MM.1S (cell line): ENCODE results near the gene MYO1F.

Source experiments
- DNase-seq: peaks from one replicate; pipeline ENCODE4 v3.0.0-alpha.2; 2015
- H2AFZ ChIP-seq: fragments of 300-600 bp; sonication (generic); 2 replicates; pipeline ENCODE4 v1.6.0; 2016; ENCODE audit warnings: antibody characterized with exemption, low read length
- H3F3A ChIP-seq: fragments of 300-600 bp; sonication (generic); 2 replicates; pipeline ENCODE4 v1.6.1; 2016; ENCODE audit warnings: mild to moderate bottlenecking, antibody characterized with exemption, low read length, moderate library complexity, mixed read lengths; ENCODE audit not compliant: insufficient read depth
- H3K27ac ChIP-seq: fragments of 300-600 bp; sonication (generic); 2 replicates; pipeline ENCODE4 v1.5.1; 2016; ENCODE audit warnings: mild to moderate bottlenecking, low read length
- H3K27me3 ChIP-seq: fragments of 300-600 bp; sonication (generic); replicated peaks from 2 replicates; pipeline ENCODE4 v1.6.0; 2016; ENCODE audit warnings: low read length; ENCODE audit not compliant: insufficient read depth
- H3K36me3 ChIP-seq: fragments of 300-600 bp; sonication (generic); replicated peaks from 2 replicates; pipeline ENCODE4 v1.6.1; 2016; ENCODE audit warnings: mild to moderate bottlenecking, low read length, mixed read lengths; ENCODE audit not compliant: insufficient read depth
- H3K4me1 ChIP-seq: fragments of 300-600 bp; sonication (generic); 2 replicates; pipeline ENCODE4 v1.6.1; 2016; ENCODE audit warnings: low read length, mixed read lengths
- H3K4me2 ChIP-seq: fragments of 300-600 bp; sonication (generic); 2 replicates; pipeline ENCODE4 v1.6.0; 2016; ENCODE audit warnings: low read depth, low read length
- H3K4me3 ChIP-seq: fragments of 300-600 bp; sonication (generic); 2 replicates; pipeline ENCODE4 v1.5.1; 2016; ENCODE audit warnings: low read length, mixed read lengths
- H3K79me2 ChIP-seq: fragments of 300-600 bp; sonication (generic); 2 replicates; pipeline ENCODE4 v1.6.1; 2016; ENCODE audit warnings: mixed run types, low read length, mixed read lengths
- H3K9ac ChIP-seq: fragments of 300-600 bp; sonication (generic); 2 replicates; pipeline ENCODE4 v1.6.1; 2016; ENCODE audit warnings: low read length, mixed read lengths
- H3K9me2 ChIP-seq: fragments of 300-600 bp; sonication (generic); replicated peaks from 2 replicates; pipeline ENCODE4 v1.6.1; 2016; ENCODE audit warnings: mild to moderate bottlenecking, low read length, mixed read lengths; ENCODE audit not compliant: insufficient read depth
- H3K9me3 ChIP-seq: fragments of 300-600 bp; sonication (generic); replicated peaks from 2 replicates; pipeline ENCODE4 v1.6.1; 2016; ENCODE audit warnings: mild to moderate bottlenecking, low read length, mixed read lengths; ENCODE audit not compliant: insufficient read depth
- H4K20me1 ChIP-seq: fragments of 300-600 bp; sonication (generic); 2 replicates; pipeline ENCODE4 v1.6.1; 2016; ENCODE audit warnings: mild to moderate bottlenecking, low read length, moderate library complexity, mixed read lengths; ENCODE audit not compliant: insufficient read depth
- CTCF ChIP-seq: fragments of 300-600 bp; sonication (generic); IDR thresholded peaks from 2 replicates; pipeline ENCODE4 v1.5.1; 2016; ENCODE audit warnings: antibody characterized with exemption, low read length, mixed read lengths
- EZH2 ChIP-seq: fragments of 300-600 bp; sonication (generic); optimal IDR thresholded peaks from 2 replicates; pipeline ENCODE3; 2017; ENCODE audit warnings: low read depth, mild to moderate bottlenecking, antibody characterized with exemption, low read length, mixed read lengths
- EZH2phosphoT487 ChIP-seq: fragments of 300-600 bp; sonication (generic); IDR thresholded peaks from 2 replicates; pipeline ENCODE4 v1.6.1; 2018; ENCODE audit warnings: antibody characterized with exemption, low read length

MYO1F gene

GRCh38 chr19:8526345-8527091 is 50.7 kb downstream of the MYO1F start:
- peak overlapping the region; percentile 30; the same call in 1 of the 2 replicates for H3K9ac ChIP-seq
- H3F3A ChIP-seq = no peaks in the 10 kb centered on the region
- peak overlapping the region; percentile 72 for H3K4me2 ChIP-seq
- H2AFZ ChIP-seq = peak overlapping the region; percentile 89
- H3K79me2 ChIP-seq = no peaks in the 10 kb centered on the region
- peak overlapping the region; percentile 54; the same call in 1 of the 2 replicates for H3K27ac ChIP-seq
- DNase-seq = peak; percentile 73
- H3K4me3 ChIP-seq = peak overlapping the region; percentile 69
- no peaks in the 10 kb centered on the region for H4K20me1 ChIP-seq
- H3K36me3 ChIP-seq = no peaks in the 10 kb centered on the region
- H3K27me3 ChIP-seq = peaks cover 64% of the 10 kb centered on the region
- H3K9me2 ChIP-seq = no peaks in the 10 kb centered on the region
- TF ChIP-seq EZH2phosphoT487 (no peak), CTCF (no peak), EZH2 (no peak)
- no peaks in the 10 kb centered on the region for H3K4me1 ChIP-seq
- no peaks in the 10 kb centered on the region; the same call in 1 of the 2 replicates for H3K9me3 ChIP-seq

- H3K9me3 ChIP-seq = no peaks in the 10 kb centered on the region; the same call in 1 of the 2 replicates
- no peaks in the 10 kb centered on the region for H3F3A ChIP-seq
- H3K4me2 ChIP-seq = peak overlapping the region; percentile 72
- H3K36me3 ChIP-seq = no peaks in the 10 kb centered on the region
- H3K9ac ChIP-seq = peak overlapping the region; percentile 34; the same call in 1 of the 2 replicates
- H3K79me2 ChIP-seq = no peaks in the 10 kb centered on the region
- H3K9me2 ChIP-seq = no peaks in the 10 kb centered on the region
- TF ChIP-seq EZH2 = no peak
- peak; percentile 20; the same call in 1 of the 2 replicates for TF ChIP-seq CTCF
- H3K4me3 ChIP-seq = peak overlapping the region; percentile 58
- DNase-seq = no peak
- no peaks in the 10 kb centered on the region for H4K20me1 ChIP-seq
- no peaks in the 10 kb centered on the region for H3K4me1 ChIP-seq
- H2AFZ ChIP-seq = peak overlapping the region; percentile 74
- H3K27ac ChIP-seq = no peak overlapping the region
- H3K27me3 ChIP-seq = peaks cover 62% of the 10 kb centered on the region
Observed at GRCh38 chr19:8525401-8525684, 51.9 kb downstream of the MYO1F start.

GRCh38 chr19:8519388-8519787 is 57.9 kb downstream of the MYO1F start:
- Histone ChIP-seq H3K9me3 (no peaks in the 10 kb centered on the region), H3K4me3 (no peak overlapping the region), H2AFZ (no peak overlapping the region), H3K4me1 (no peaks in the 10 kb centered on the region), H3K9ac (no peak overlapping the region), H3F3A (no peaks in the 10 kb centered on the region), H3K79me2 (no peaks in the 10 kb centered on the region), H3K4me2 (no peak overlapping the region), H3K36me3 (no peaks in the 10 kb centered on the region), H4K20me1 (no peaks in the 10 kb centered on the region), H3K27me3 (peaks cover 66% of the 10 kb centered on the region), H3K9me2 (no peaks in the 10 kb centered on the region), H3K27ac (no peak overlapping the region)
- TF ChIP-seq EZH2 (no peak), EZH2phosphoT487 (no peak), CTCF (no peak)
- no peak for DNase-seq
